SK-N-SH (cell line): ENCODE measurements around the gene FRK.

Experiments
- CHD2 ChIP-seq: fragments of 150-350 bp; IDR thresholded peaks from 2 replicates; pipeline ENCODE4 v1.6.1; 2018; ENCODE audit warnings: low read length; ENCODE audit not compliant: partially characterized antibody
- ELF1 ChIP-seq: IDR thresholded peaks from 2 replicates; pipeline ENCODE4 v1.4.0; 2012
- EZH2phosphoT487 ChIP-seq: fragments of 200-600 bp; sonication (generic); IDR thresholded peaks from 2 replicates; pipeline ENCODE4 v1.6.1; 2017; ENCODE audit warnings: low read depth, mixed run types, mild to moderate bottlenecking, antibody characterized with exemption, moderate library complexity, borderline replicate concordance
- FOSL2 ChIP-seq: IDR thresholded peaks from 2 replicates; pipeline ENCODE4 v1.4.0; 2012; ENCODE audit warnings: low read depth, mild to moderate bottlenecking, moderate library complexity, borderline replicate concordance
- FOXM1 ChIP-seq: IDR thresholded peaks from 2 replicates; pipeline ENCODE4 v1.4.0; 2012; ENCODE audit warnings: low read depth, mild to moderate bottlenecking
- GABPA ChIP-seq: IDR thresholded peaks from 2 replicates; pipeline ENCODE4 v1.4.0; 2012; ENCODE audit warnings: low read depth, mild to moderate bottlenecking
- PBX3 ChIP-seq: IDR thresholded peaks from 2 replicates; pipeline ENCODE4; 2012
- RAD21 ChIP-seq: IDR thresholded peaks from 2 replicates; pipeline ENCODE4 v1.6.1; 2012; ENCODE audit warnings: mild to moderate bottlenecking, low read length
- REST ChIP-seq: IDR thresholded peaks from 2 replicates; pipeline ENCODE4 v1.6.1; 2012; ENCODE audit warnings: mild to moderate bottlenecking, low read depth, low read length, moderate library complexity
- SMC3 ChIP-seq: IDR thresholded peaks from 2 replicates; pipeline ENCODE4 v1.6.1; 2012; ENCODE audit warnings: low read depth, low read length, improper control_type of control experiment
- USF2 ChIP-seq: fragments of 150-350 bp; IDR thresholded peaks from 2 replicates; pipeline ENCODE4 v1.6.1; 2017; ENCODE audit warnings: antibody characterized with exemption, low read length, low read depth, borderline replicate concordance
- TF ChIP-seq, protein P1 (sequence below): IDR thresholded peaks from 2 replicates; pipeline ENCODE4 v1.4.0; 2012; ENCODE audit warnings: low read depth
- TF ChIP-seq, protein P2 (sequence below): fragments of 200-600 bp; sonication (generic); IDR thresholded peaks from 2 replicates; pipeline ENCODE4 v1.6.1; 2017; ENCODE audit warnings: antibody characterized with exemption, mild to moderate bottlenecking, moderate library complexity

DNA sequence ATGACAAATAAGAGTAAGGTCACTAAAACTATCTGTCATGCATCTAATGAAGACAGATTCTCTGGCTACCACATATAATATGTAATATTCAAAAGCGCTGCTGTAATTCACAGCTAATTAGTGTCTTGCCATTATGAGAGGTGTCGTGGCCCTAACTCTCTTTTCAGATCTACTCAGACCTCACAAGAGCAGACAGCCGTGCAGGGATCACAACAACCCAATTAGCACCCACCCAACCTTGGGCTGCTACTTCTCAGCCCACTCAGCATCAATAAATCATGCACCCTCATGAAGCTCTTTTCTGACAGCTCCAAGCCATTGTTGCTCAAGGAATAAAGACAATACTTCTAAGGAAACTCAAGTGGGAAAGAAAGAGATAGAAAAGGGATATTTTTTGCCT is 61.5 kb downstream of the FRK start:
- TF ChIP-seq, protein P1, sequence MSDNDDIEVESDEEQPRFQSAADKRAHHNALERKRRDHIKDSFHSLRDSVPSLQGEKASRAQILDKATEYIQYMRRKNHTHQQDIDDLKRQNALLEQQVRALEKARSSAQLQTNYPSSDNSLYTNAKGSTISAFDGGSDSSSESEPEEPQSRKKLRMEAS, result no peak
- TF ChIP-seq EZH2phosphoT487 (no peak), RAD21 (no peak), GABPA (no peak), CHD2 (no peak), ELF1 (no peak), REST (no peak), USF2 (no peak), SMC3 (no peak), FOSL2 (no peak), FOXM1 (no peak), PBX3 (no peak)
- TF ChIP-seq, protein P2, sequence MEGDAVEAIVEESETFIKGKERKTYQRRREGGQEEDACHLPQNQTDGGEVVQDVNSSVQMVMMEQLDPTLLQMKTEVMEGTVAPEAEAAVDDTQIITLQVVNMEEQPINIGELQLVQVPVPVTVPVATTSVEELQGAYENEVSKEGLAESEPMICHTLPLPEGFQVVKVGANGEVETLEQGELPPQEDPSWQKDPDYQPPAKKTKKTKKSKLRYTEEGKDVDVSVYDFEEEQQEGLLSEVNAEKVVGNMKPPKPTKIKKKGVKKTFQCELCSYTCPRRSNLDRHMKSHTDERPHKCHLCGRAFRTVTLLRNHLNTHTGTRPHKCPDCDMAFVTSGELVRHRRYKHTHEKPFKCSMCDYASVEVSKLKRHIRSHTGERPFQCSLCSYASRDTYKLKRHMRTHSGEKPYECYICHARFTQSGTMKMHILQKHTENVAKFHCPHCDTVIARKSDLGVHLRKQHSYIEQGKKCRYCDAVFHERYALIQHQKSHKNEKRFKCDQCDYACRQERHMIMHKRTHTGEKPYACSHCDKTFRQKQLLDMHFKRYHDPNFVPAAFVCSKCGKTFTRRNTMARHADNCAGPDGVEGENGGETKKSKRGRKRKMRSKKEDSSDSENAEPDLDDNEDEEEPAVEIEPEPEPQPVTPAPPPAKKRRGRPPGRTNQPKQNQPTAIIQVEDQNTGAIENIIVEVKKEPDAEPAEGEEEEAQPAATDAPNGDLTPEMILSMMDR, result no peak
